Ishikawa (cell line): ENCODE results near the gene FNBP1.

Experiments used
- CEBPB ChIP-seq: IDR thresholded peaks from 2 replicates; pipeline ENCODE4 v1.6.1; 2012
- CREB1 ChIP-seq: IDR thresholded peaks from 2 replicates; pipeline ENCODE4 v1.6.1; 2012; ENCODE audit warnings: low read depth
- EGR1 ChIP-seq: IDR thresholded peaks from 2 replicates; pipeline ENCODE4 v1.6.1; 2012
- EP300 ChIP-seq: IDR thresholded peaks from 2 replicates; pipeline ENCODE4 v1.6.1; 2012; ENCODE audit warnings: borderline replicate concordance
- FOXM1 ChIP-seq: IDR thresholded peaks from 2 replicates; pipeline ENCODE4 v1.6.1; 2012; ENCODE audit warnings: low read depth, borderline replicate concordance
- RAD21 ChIP-seq: IDR thresholded peaks from 2 replicates; pipeline ENCODE4 v1.6.1; 2012; ENCODE audit warnings: low read depth
- TAF1 ChIP-seq: IDR thresholded peaks from 2 replicates; pipeline ENCODE4 v1.6.1; 2012; ENCODE audit warnings: low read depth, mild to moderate bottlenecking
- TEAD4 ChIP-seq: IDR thresholded peaks from 2 replicates; pipeline ENCODE4 v1.6.1; 2012
- YY1 ChIP-seq: IDR thresholded peaks from 2 replicates; pipeline ENCODE4 v1.6.1; 2012; ENCODE audit warnings: low read depth
- ZBTB7A ChIP-seq: IDR thresholded peaks from 2 replicates; pipeline ENCODE4 v1.6.1; 2012; ENCODE audit warnings: low read depth
- TF ChIP-seq, protein P1 (sequence below): IDR thresholded peaks from 2 replicates; pipeline ENCODE4 v1.6.1; 2012
- TF ChIP-seq, protein P2 (sequence below): IDR thresholded peaks from 2 replicates; pipeline ENCODE4 v1.6.1; 2012; ENCODE audit warnings: low read depth, mild to moderate bottlenecking
- TF ChIP-seq, protein P3 (sequence below): IDR thresholded peaks from 2 replicates; pipeline ENCODE4 v1.6.1; 2012

DNA sequence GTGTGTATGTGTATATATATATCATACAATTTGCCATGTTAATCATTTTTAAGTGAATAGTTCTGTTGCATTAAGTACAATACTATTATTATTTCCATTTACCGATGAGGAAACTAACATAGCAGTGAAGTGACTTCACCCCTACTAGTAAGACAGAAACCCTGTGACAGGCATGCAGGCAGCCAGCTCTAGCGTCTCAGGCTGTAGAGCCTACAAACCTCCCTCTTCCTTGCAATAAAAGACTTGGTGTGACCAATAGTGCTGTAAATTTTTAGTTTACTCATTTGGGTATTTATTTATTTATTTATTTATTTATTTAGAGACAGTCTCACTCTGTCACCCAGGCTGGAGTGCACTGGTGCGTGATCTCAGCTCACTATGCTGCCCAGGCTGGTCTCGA lies 24.7 kb downstream of the FNBP1 start:
- no peak for TF ChIP-seq RAD21
- no peak for TF ChIP-seq EP300
- TF ChIP-seq CEBPB, result no peak
- TF ChIP-seq, protein P1, sequence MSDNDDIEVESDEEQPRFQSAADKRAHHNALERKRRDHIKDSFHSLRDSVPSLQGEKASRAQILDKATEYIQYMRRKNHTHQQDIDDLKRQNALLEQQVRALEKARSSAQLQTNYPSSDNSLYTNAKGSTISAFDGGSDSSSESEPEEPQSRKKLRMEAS, result no peak
- TF ChIP-seq, protein P2, sequence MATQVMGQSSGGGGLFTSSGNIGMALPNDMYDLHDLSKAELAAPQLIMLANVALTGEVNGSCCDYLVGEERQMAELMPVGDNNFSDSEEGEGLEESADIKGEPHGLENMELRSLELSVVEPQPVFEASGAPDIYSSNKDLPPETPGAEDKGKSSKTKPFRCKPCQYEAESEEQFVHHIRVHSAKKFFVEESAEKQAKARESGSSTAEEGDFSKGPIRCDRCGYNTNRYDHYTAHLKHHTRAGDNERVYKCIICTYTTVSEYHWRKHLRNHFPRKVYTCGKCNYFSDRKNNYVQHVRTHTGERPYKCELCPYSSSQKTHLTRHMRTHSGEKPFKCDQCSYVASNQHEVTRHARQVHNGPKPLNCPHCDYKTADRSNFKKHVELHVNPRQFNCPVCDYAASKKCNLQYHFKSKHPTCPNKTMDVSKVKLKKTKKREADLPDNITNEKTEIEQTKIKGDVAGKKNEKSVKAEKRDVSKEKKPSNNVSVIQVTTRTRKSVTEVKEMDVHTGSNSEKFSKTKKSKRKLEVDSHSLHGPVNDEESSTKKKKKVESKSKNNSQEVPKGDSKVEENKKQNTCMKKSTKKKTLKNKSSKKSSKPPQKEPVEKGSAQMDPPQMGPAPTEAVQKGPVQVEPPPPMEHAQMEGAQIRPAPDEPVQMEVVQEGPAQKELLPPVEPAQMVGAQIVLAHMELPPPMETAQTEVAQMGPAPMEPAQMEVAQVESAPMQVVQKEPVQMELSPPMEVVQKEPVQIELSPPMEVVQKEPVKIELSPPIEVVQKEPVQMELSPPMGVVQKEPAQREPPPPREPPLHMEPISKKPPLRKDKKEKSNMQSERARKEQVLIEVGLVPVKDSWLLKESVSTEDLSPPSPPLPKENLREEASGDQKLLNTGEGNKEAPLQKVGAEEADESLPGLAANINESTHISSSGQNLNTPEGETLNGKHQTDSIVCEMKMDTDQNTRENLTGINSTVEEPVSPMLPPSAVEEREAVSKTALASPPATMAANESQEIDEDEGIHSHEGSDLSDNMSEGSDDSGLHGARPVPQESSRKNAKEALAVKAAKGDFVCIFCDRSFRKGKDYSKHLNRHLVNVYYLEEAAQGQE, result no peak
- TF ChIP-seq EGR1, result no peak
- TF ChIP-seq ZBTB7A, result no peak
- no peak for TF ChIP-seq TEAD4
- no peak for TF ChIP-seq FOXM1
- no peak for TF ChIP-seq CREB1
- no peak for TF ChIP-seq TAF1
- no peak for TF ChIP-seq YY1
- TF ChIP-seq, protein P3, sequence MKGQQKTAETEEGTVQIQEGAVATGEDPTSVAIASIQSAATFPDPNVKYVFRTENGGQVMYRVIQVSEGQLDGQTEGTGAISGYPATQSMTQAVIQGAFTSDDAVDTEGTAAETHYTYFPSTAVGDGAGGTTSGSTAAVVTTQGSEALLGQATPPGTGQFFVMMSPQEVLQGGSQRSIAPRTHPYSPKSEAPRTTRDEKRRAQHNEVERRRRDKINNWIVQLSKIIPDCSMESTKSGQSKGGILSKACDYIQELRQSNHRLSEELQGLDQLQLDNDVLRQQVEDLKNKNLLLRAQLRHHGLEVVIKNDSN, result no peak
